ENCODE data around the gene KHK. TPM values are rescaled to one million over a fixed set of nuclear protein-coding genes. Genes with fewer than 3 reads are reported as not detected.

KHK gene
- total and polyA plus RNA-seq, 7 donors, result 1.6 to 12.7 (median 3.9) TPM

DNA sequence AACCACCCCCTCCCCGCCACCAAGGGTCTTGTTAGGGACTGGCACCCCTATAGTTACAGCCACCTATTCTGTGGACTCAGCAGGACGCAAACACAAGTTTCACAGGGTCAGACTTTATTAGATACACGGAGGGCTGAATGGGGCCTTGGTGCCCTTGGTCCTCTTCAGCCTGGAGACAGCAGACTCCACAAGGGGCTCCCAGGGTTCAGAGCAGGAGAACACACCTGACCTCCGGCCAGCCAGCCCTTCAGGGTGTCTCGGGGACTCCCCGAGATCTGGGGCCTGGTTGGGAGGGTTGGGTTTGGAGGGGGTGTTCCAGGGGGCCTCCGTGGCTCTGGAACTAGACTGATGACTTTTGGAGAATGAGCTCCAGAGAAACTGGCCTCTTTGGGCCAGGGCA is 50.2 kb downstream of the KHK start:
- H3K27ac ChIP-seq, result no peak overlapping the region
- H3K9me3 ChIP-seq, result no peaks in the 10 kb centered on the region
- WGBS, 2 donors, result 94 to 96% methylated on average over 7 of the region's 7 CpGs
- H3K27me3 ChIP-seq, result no peaks in the 10 kb centered on the region
- TF ChIP-seq, protein P1, sequence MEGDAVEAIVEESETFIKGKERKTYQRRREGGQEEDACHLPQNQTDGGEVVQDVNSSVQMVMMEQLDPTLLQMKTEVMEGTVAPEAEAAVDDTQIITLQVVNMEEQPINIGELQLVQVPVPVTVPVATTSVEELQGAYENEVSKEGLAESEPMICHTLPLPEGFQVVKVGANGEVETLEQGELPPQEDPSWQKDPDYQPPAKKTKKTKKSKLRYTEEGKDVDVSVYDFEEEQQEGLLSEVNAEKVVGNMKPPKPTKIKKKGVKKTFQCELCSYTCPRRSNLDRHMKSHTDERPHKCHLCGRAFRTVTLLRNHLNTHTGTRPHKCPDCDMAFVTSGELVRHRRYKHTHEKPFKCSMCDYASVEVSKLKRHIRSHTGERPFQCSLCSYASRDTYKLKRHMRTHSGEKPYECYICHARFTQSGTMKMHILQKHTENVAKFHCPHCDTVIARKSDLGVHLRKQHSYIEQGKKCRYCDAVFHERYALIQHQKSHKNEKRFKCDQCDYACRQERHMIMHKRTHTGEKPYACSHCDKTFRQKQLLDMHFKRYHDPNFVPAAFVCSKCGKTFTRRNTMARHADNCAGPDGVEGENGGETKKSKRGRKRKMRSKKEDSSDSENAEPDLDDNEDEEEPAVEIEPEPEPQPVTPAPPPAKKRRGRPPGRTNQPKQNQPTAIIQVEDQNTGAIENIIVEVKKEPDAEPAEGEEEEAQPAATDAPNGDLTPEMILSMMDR (IDR thresholded peaks at IDR 0.05), result no peak
- TF ChIP-seq POLR2AphosphoS5 (IDR thresholded peaks at IDR 0.05), result no peak
- TF ChIP-seq POLR2A (IDR thresholded peaks at IDR 0.05), result no peak
- no peak for DNase-seq
- intact Hi-C loops (cut with DNase I), result no loop called here
- H3K4me1 ChIP-seq, result peaks cover 0 to 20% (median 19%) of the 10 kb centered on the region in 4 donors
- H3K4me3 ChIP-seq, result no peak overlapping the region
- peaks cover 0 to 10% (median 8%) of the 10 kb centered on the region in 4 donors for H3K36me3 ChIP-seq

DNA sequence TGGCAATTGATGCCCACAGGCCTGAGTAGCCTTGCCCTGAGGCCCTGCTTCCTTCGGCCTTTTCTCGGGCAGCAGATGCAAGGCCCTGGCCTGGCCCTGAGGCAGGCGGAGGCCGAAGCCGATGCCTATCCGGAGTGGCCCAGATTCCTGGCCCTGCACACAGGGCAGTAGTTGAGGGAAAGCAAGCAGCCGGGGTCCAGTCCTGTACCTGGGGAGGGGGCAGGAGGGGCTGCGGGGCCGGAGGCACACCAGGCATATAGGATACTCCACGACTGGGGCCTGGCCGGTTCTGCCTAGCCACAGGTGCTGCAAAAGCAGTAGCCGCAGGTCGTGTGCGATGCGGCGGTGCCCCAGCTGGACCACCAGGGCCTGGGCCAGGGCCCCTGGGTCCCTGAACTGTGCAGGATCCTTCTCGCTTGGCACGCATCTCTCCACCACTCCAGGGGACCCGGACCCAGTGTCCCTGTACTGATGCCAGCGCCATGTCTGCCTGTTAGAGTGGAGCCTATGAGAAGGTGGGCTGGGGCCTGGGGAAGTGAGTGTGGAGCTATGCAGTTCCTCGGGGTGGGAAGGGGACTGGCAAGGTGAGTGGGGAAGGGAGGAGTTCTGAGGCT is 50.9 kb downstream of the KHK start:
- Histone ChIP-seq H3K4me1 (peaks cover 0 to 16% (median 15%) of the 10 kb centered on the region in 4 donors), H3K36me3 (peaks cover 0 to 3% (median 3%) of the 10 kb centered on the region in 4 donors), H3K4me3 (no peak overlapping the region), H3K27me3 (no peaks in the 10 kb centered on the region), H3K9me3 (no peaks in the 10 kb centered on the region), H3K27ac (no peak overlapping the region)
- WGBS, 2 donors, result 93 to 96% methylated on average over 21 of the region's 21 CpGs
- intact Hi-C loops (cut with DNase I), result no loop called here
- no peak for TF ChIP-seq EP300 (IDR thresholded peaks at IDR 0.05)
- TF ChIP-seq POLR2AphosphoS5 (IDR thresholded peaks at IDR 0.05), result no peak
- DNase-seq, result no peak

DNA sequence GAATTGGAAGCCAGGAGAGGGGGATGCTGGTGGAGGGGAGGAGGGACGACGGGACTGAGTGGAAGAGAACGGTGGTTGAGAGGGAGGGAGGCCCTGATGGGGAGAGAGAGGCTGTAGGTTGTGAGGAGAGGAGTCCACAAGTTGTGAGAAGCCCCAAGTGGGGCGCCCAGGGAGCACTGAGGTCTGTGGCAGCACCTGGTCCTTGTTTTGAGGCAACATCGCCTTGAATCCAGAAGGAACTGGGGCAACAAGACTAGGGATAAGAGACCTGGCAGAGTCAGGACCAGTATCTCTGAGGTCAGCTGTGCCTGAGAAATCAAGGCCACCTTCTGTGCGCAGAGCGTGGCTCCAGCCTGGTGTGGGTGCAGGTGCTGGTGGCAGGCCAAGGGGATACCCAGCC is 51.5 kb downstream of the KHK start:
- H3K36me3 ChIP-seq, result no peaks in the 10 kb centered on the region
- intact Hi-C loops (cut with DNase I), result no loop called here
- H3K9me3 ChIP-seq, result no peaks in the 10 kb centered on the region
- DNase-seq, result no peak
- no peak overlapping the region for H3K4me3 ChIP-seq
- TF ChIP-seq EP300 (IDR thresholded peaks at IDR 0.05), result no peak
- TF ChIP-seq, protein P1 (IDR thresholded peaks at IDR 0.05), result no peak
- no peak for TF ChIP-seq POLR2A (IDR thresholded peaks at IDR 0.05)
- TF ChIP-seq POLR2AphosphoS5 (IDR thresholded peaks at IDR 0.05), result no peak
- H3K27ac ChIP-seq, result no peak overlapping the region
- no peaks in the 10 kb centered on the region for H3K27me3 ChIP-seq
- peaks cover 0 to 10% (median 9%) of the 10 kb centered on the region in 4 donors for H3K4me1 ChIP-seq
- 88 to 89% methylated on average over 7 of the region's 7 CpGs for WGBS, 2 donors

DNA sequence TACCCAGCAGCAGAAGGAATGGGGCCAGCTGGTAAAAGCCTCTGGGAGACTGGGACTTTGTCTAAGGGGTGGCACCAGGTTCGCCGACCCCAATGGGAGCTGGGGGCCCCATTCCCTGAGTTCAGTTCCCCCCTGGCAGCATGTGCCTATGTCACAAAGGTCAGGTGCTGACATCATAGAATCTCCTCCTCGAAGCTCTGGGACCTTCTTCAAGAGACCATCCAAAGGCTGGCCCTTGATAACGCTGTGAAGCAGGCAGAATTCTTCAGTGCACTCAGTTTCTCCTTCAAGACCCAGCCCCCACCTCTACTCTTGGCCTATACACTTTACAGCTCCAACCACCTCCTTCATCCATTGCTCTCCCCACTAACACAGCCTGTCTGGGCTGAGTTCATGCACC is 52.7 kb downstream of the KHK start, which contains the start of gene PRR30:
PRR30 (minus strand) TSS at position 101 of the 400 bp plus-strand sequence. CDS start 1,081 bp downstream, outside the sequence.
- Histone ChIP-seq H3K36me3 (no peaks in the 10 kb centered on the region), H3K4me1 (no peaks in the 10 kb centered on the region), H3K27ac (no peak within 1 kb of the TSS), H3K4me3 (no peak within 1 kb of the TSS), H3K9me3 (no peaks in the 10 kb centered on the region), H3K27me3 (no peaks in the 10 kb centered on the region)
- DNase-seq, result no peak
- intact Hi-C loops (cut with DNase I), result no loop called here
- WGBS, 2 donors, result 74 to 76% methylated on average over 4 of the region's 4 CpGs
- TF ChIP-seq EP300 (IDR thresholded peaks at IDR 0.05) (no peak), POLR2AphosphoS5 (IDR thresholded peaks at IDR 0.05) (no peak), POLR2A (IDR thresholded peaks at IDR 0.05) (no peak)
- TF ChIP-seq, protein P1 (IDR thresholded peaks at IDR 0.05), result no peak

DNA sequence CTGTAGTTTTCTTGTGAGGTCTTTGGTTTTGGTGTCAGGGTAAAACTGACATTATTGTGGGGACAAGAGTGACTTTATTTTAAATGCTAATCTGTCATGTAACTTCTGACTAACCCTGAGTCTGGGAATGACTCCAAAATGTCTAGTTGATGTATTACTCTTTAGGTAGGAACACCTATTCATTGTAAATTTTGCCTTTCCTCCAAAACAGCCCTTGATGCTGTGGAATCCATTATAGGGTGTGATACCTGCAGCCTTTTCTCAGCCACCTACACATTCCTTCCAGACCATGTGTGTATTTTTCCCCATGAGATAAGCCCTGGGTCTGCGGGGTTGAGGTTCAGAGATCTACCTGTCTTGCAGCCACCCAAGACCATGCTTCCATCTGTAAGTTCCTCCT is 56.7 kb downstream of the KHK start:
- no peak overlapping the region for H3K27ac ChIP-seq
- H3K4me3 ChIP-seq, result no peak overlapping the region
- 70 to 83% methylated on average over 1 of the region's 1 CpG for whole genome bisulfite sequencing, 2 donors
- intact Hi-C loops (cut with DNase I), result no loop called here
- H3K27me3 ChIP-seq, result no peaks in the 10 kb centered on the region
- H3K9me3 ChIP-seq, result no peaks in the 10 kb centered on the region
- no peaks in the 10 kb centered on the region for H3K4me1 ChIP-seq
- no peak for TF ChIP-seq EP300 (IDR thresholded peaks at IDR 0.05)
- TF ChIP-seq, protein P1 (IDR thresholded peaks at IDR 0.05), result no peak
- no peak for DNase-seq
- no peaks in the 10 kb centered on the region for H3K36me3 ChIP-seq
